Measurements from ENCODE around the gene KIAA1755.
A peak's percentile ranks its signal among the peaks of the same experiment; 100 is the strongest.
"Not testable (repeated sequence)": the region's sequence is repeated elsewhere in the genome, so short reads cannot be mapped to it uniquely, and the experiment has no call there.

The KIAA1755 gene

GRCh38 chr20:38253571-38253970, 7.0 kb downstream of the KIAA1755 start:
- DNase-seq (ENCODE audit: low read depth, low spot score), result no peak
- TF ChIP-seq YY1 (IDR thresholded peaks at IDR 0.05; ENCODE audit: insufficient read depth, insufficient read length), result no peak
- no peak for TF ChIP-seq ZNF274 (IDR thresholded peaks at IDR 0.05; ENCODE audit: low read depth, low read length)
- TF ChIP-seq SUZ12 (IDR thresholded peaks at IDR 0.05; ENCODE audit: extremely low read depth, insufficient read depth, insufficient read length), result no peak
- Histone ChIP-seq H3K36me3 (ENCODE audit: insufficient read depth, insufficient read length, low read length) (no peaks in the 10 kb centered on the region), H3K9ac (ENCODE audit: insufficient read length, low read depth) (no peak overlapping the region), H3K4me3 (ENCODE audit: insufficient read length, low read depth) (no peak overlapping the region), H3K9me3 (ENCODE audit: insufficient read depth, low read length) (no peaks in the 10 kb centered on the region), H3K27me3 (ENCODE audit: insufficient read depth, insufficient read length) (peaks cover 3% of the 10 kb centered on the region), H3K4me1 (ENCODE audit: insufficient read depth, insufficient read length) (peaks cover 8% of the 10 kb centered on the region)

- no peaks in the 10 kb centered on the region for H3K27me3 ChIP-seq (ENCODE audit: insufficient read depth, insufficient read length)
- no peak overlapping the region for H3K4me3 ChIP-seq (ENCODE audit: insufficient read length, low read depth)
- peaks cover 8% of the 10 kb centered on the region for H3K4me1 ChIP-seq (ENCODE audit: insufficient read depth, insufficient read length)
- peak overlapping the region; percentile 24 for H3K9ac ChIP-seq (ENCODE audit: insufficient read length, low read depth)
- H3K36me3 ChIP-seq (ENCODE audit: insufficient read depth, insufficient read length, low read length), result no peaks in the 10 kb centered on the region
- no peak for DNase-seq (ENCODE audit: low read depth, low spot score)
- no peaks in the 10 kb centered on the region for H3K9me3 ChIP-seq (ENCODE audit: insufficient read depth, low read length)
- no peak for TF ChIP-seq ZNF274 (IDR thresholded peaks at IDR 0.05; ENCODE audit: low read depth, low read length)
- TF ChIP-seq YY1 (IDR thresholded peaks at IDR 0.05; ENCODE audit: insufficient read depth, insufficient read length), result no peak
- TF ChIP-seq SUZ12 (IDR thresholded peaks at IDR 0.05; ENCODE audit: extremely low read depth, insufficient read depth, insufficient read length), result no peak
Observed at GRCh38 chr20:38252292-38253288, 7.9 kb downstream of the KIAA1755 start.

- DNase-seq (ENCODE audit: low read depth, low spot score); H3K4me3 ChIP-seq (ENCODE audit: insufficient read length, low read depth); H3K9ac ChIP-seq (ENCODE audit: insufficient read length, low read depth); H3K27me3 ChIP-seq (ENCODE audit: insufficient read depth, insufficient read length); H3K9me3 ChIP-seq (ENCODE audit: insufficient read depth, low read length); H3K36me3 ChIP-seq (ENCODE audit: insufficient read depth, insufficient read length, low read length): not testable (repeated sequence)
- peaks cover 10% of the 10 kb centered on the region for H3K4me1 ChIP-seq (ENCODE audit: insufficient read depth, insufficient read length)
Observed at GRCh38 chr20:38251441-38251840, 9.1 kb downstream of the KIAA1755 start.

- H3K4me1 ChIP-seq (ENCODE audit: insufficient read depth, insufficient read length), result peaks cover 12% of the 10 kb centered on the region
- no peaks in the 10 kb centered on the region for H3K36me3 ChIP-seq (ENCODE audit: insufficient read depth, insufficient read length, low read length)
- H3K9ac ChIP-seq (ENCODE audit: insufficient read length, low read depth), result no peak overlapping the region
- TF ChIP-seq SUZ12 (IDR thresholded peaks at IDR 0.05; ENCODE audit: extremely low read depth, insufficient read depth, insufficient read length), result no peak
- no peak for TF ChIP-seq ZNF274 (IDR thresholded peaks at IDR 0.05; ENCODE audit: low read depth, low read length)
- TF ChIP-seq YY1 (IDR thresholded peaks at IDR 0.05; ENCODE audit: insufficient read depth, insufficient read length), result no peak
- no peak overlapping the region for H3K4me3 ChIP-seq (ENCODE audit: insufficient read length, low read depth)
- no peaks in the 10 kb centered on the region for H3K9me3 ChIP-seq (ENCODE audit: insufficient read depth, low read length)
- no peaks in the 10 kb centered on the region for H3K27me3 ChIP-seq (ENCODE audit: insufficient read depth, insufficient read length)
- no peak for DNase-seq (ENCODE audit: low read depth, low spot score)
Observed at GRCh38 chr20:38250609-38251008, 9.9 kb downstream of the KIAA1755 start.

GRCh38 chr20:38249536-38250310, 10.8 kb downstream of the KIAA1755 start:
- Histone ChIP-seq H3K9ac (ENCODE audit: insufficient read length, low read depth) (no peak overlapping the region), H3K4me3 (ENCODE audit: insufficient read length, low read depth) (no peak overlapping the region), H3K4me1 (ENCODE audit: insufficient read depth, insufficient read length) (peaks cover 12% of the 10 kb centered on the region), H3K9me3 (ENCODE audit: insufficient read depth, low read length) (no peaks in the 10 kb centered on the region), H3K36me3 (ENCODE audit: insufficient read depth, insufficient read length, low read length) (no peaks in the 10 kb centered on the region), H3K27me3 (ENCODE audit: insufficient read depth, insufficient read length) (no peaks in the 10 kb centered on the region)
- DNase-seq (ENCODE audit: low read depth, low spot score), result no peak
- TF ChIP-seq ZNF274 (IDR thresholded peaks at IDR 0.05; ENCODE audit: low read depth, low read length) (no peak), YY1 (IDR thresholded peaks at IDR 0.05; ENCODE audit: insufficient read depth, insufficient read length) (no peak), SUZ12 (IDR thresholded peaks at IDR 0.05; ENCODE audit: extremely low read depth, insufficient read depth, insufficient read length) (no peak)

- H3K36me3 ChIP-seq (ENCODE audit: insufficient read depth, insufficient read length, low read length), result no peaks in the 10 kb centered on the region
- no peak overlapping the region for H3K4me3 ChIP-seq (ENCODE audit: insufficient read length, low read depth)
- H3K9me3 ChIP-seq (ENCODE audit: insufficient read depth, low read length), result peaks cover 14% of the 10 kb centered on the region
- no peak overlapping the region for H3K9ac ChIP-seq (ENCODE audit: insufficient read length, low read depth)
- H3K27me3 ChIP-seq (ENCODE audit: insufficient read depth, insufficient read length), result no peaks in the 10 kb centered on the region
- peaks cover 12% of the 10 kb centered on the region for H3K4me1 ChIP-seq (ENCODE audit: insufficient read depth, insufficient read length)
- no peak for TF ChIP-seq YY1 (IDR thresholded peaks at IDR 0.05; ENCODE audit: insufficient read depth, insufficient read length)
- no peak for TF ChIP-seq ZNF274 (IDR thresholded peaks at IDR 0.05; ENCODE audit: low read depth, low read length)
- no peak for TF ChIP-seq SUZ12 (IDR thresholded peaks at IDR 0.05; ENCODE audit: extremely low read depth, insufficient read depth, insufficient read length)
- DNase-seq (ENCODE audit: low read depth, low spot score), result no peak
Observed at GRCh38 chr20:38248133-38248532, 12.4 kb downstream of the KIAA1755 start.

GRCh38 chr20:38247725-38248124, 12.8 kb downstream of the KIAA1755 start:
- H3K4me3 ChIP-seq (ENCODE audit: insufficient read length, low read depth); H3K9ac ChIP-seq (ENCODE audit: insufficient read length, low read depth); H3K27me3 ChIP-seq (ENCODE audit: insufficient read depth, insufficient read length); DNase-seq (ENCODE audit: low read depth, low spot score); H3K36me3 ChIP-seq (ENCODE audit: insufficient read depth, insufficient read length, low read length): not testable (repeated sequence)
- Histone ChIP-seq H3K4me1 (ENCODE audit: insufficient read depth, insufficient read length) (peaks cover 10% of the 10 kb centered on the region), H3K9me3 (ENCODE audit: insufficient read depth, low read length) (peaks cover 18% of the 10 kb centered on the region)

Measured in NT2/D1 (cell line).